ENCODE results near the gene SPIRE2. TPM values are rescaled to one million over a fixed set of nuclear protein-coding genes. Genes with fewer than 3 reads are reported as not detected.

The SPIRE2 gene
- total and polyA plus RNA-seq, 2 of the 4 experiments (the other 2 are of a cell fraction), result 0.72 to 1.9 TPM

DNA sequence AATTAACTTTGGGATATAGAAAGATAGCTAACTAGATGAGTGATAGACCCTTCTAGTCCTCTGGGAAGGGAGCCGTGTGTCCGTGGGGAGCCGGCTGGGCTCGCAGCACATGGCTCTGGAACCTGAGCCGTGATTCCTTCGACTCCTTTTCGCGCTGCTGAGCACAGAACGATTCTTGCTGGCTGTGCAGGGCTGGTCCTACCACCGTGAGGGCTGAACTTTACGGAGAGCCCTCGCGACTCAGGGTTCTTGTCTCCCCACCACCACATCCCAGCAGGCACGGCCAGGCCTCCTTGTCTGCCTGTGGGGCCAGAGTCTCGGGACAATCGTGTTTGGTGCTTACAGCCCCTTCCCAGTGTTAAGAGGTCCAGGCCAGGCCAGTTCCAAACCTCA, 31.3 kb downstream of the SPIRE2 start:
- no peak overlapping the region for H2AK5ac ChIP-seq (ENCODE audit: low read depth, low read length)
- H3K56ac ChIP-seq (ENCODE audit: extremely low read depth, insufficient read depth, low read length), result no peak overlapping the region
- no peak overlapping the region for H4K5ac ChIP-seq (ENCODE audit: low read depth, low read length)
- DNase-seq (no peak), ATAC-seq (ENCODE audit: low read depth) (no peak)
- no peak overlapping the region for H4K8ac ChIP-seq (ENCODE audit: low read depth in 2 of 2, low read length in 2 of 2)
- in situ Hi-C loops (cut with MboI; ENCODE audit: low sequenced_read_pairs) (no loop called here), intact Hi-C loops (cut with micrococcal nuclease) (loop anchor here (2.0 to 5.0 kb wide), 3 partner anchors 67 to 159 kb away; partner anchors contain the start of genes SPATA2L, VPS9D1 and ZNF276), dilution Hi-C loops (cut with HindIII; ENCODE audit: low sequenced_read_pairs, unreplicated experiment) (no loop called here)
- H3K4me3 ChIP-seq (ENCODE audit: insufficient read depth, low read depth, low read length), result no peak overlapping the region
- ChIA-PET CTCF (interaction anchor here (1.0 to 4.2 kb wide), 4 partner anchors 55 to 159 kb away, joined by 3 to 19 read pairs (median 4); partner anchors contain the start of gene SPATA2L), POLR2A (ENCODE audit: unreplicated experiment) (no interaction called here)
- BruUV-seq (replicated peaks), result no TSS peak
- no peak overlapping the region for H3K18ac ChIP-seq (ENCODE audit: low read depth, low read length)
- no peak overlapping the region for H3K9ac ChIP-seq (ENCODE audit: low read depth, low read length)
- H2BK20ac ChIP-seq (ENCODE audit: low read depth, low read length), result no peak overlapping the region
- H3K4me1 ChIP-seq (ENCODE audit: control insufficient read depth, insufficient read depth, low read length), result peaks cover 6% of the 10 kb centered on the region
- 0 out of 2 replicates have a peak, but pooled peaks cover 8% of the 10 kb centered on the region for H4K20me1 ChIP-seq (ENCODE audit: insufficient read depth, low read length)
- no peak overlapping the region for H3K4me2 ChIP-seq (ENCODE audit: low read depth, low read length)
- no peaks in the 10 kb centered on the region for H3K27me3 ChIP-seq (ENCODE audit: control insufficient read depth, insufficient read depth, low read length)
- WGBS, 2 experiments (ENCODE audit: extremely low coverage in 2 of 2, insufficient read length in 1 of 2), result 98% methylated on average over 8 of the region's 16 CpGs; no CpG with 5 or more reads in 1 of the 2 experiments
- TF ChIP-seq FOS (IDR thresholded peaks at IDR 0.05; ENCODE audit: low read depth, low read length) (no peak), NFE2L2 (IDR thresholded peaks at IDR 0.05; ENCODE audit: low read depth, low read length) (no peak), BHLHE40 (IDR thresholded peaks at IDR 0.05; ENCODE audit: low read depth, low read length) (no peak), POLR2A (IDR thresholded peaks at IDR 0.05; ENCODE audit: low read depth, low read length) (no peak), MXI1 (IDR thresholded peaks at IDR 0.05; ENCODE audit: borderline replicate concordance, low read depth, low read length) (no peak), SMC3 (IDR thresholded peaks at IDR 0.05; ENCODE audit: low read depth, low read length) (no peak), RAD21 (IDR thresholded peaks at IDR 0.05; ENCODE audit: low read length) (no peak), MAZ (IDR thresholded peaks at IDR 0.05; ENCODE audit: borderline replicate concordance, low read depth, low read length) (no peak), RCOR1 (IDR thresholded peaks at IDR 0.05; ENCODE audit: insufficient replicate concordance, low read length) (no peak), RFX5 (IDR thresholded peaks at IDR 0.05; ENCODE audit: low read depth, low read length) (no peak)
- TF ChIP-seq, protein P1, sequence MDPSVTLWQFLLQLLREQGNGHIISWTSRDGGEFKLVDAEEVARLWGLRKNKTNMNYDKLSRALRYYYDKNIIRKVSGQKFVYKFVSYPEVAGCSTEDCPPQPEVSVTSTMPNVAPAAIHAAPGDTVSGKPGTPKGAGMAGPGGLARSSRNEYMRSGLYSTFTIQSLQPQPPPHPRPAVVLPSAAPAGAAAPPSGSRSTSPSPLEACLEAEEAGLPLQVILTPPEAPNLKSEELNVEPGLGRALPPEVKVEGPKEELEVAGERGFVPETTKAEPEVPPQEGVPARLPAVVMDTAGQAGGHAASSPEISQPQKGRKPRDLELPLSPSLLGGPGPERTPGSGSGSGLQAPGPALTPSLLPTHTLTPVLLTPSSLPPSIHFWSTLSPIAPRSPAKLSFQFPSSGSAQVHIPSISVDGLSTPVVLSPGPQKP (IDR thresholded peaks at IDR 0.05; ENCODE audit: borderline replicate concordance, low read depth, low read length), result no peak
- TF ChIP-seq, protein P2, sequence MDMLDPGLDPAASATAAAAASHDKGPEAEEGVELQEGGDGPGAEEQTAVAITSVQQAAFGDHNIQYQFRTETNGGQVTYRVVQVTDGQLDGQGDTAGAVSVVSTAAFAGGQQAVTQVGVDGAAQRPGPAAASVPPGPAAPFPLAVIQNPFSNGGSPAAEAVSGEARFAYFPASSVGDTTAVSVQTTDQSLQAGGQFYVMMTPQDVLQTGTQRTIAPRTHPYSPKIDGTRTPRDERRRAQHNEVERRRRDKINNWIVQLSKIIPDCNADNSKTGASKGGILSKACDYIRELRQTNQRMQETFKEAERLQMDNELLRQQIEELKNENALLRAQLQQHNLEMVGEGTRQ (IDR thresholded peaks at IDR 0.05; ENCODE audit: low read depth, low read length), result no peak
- TF ChIP-seq, protein P3, sequence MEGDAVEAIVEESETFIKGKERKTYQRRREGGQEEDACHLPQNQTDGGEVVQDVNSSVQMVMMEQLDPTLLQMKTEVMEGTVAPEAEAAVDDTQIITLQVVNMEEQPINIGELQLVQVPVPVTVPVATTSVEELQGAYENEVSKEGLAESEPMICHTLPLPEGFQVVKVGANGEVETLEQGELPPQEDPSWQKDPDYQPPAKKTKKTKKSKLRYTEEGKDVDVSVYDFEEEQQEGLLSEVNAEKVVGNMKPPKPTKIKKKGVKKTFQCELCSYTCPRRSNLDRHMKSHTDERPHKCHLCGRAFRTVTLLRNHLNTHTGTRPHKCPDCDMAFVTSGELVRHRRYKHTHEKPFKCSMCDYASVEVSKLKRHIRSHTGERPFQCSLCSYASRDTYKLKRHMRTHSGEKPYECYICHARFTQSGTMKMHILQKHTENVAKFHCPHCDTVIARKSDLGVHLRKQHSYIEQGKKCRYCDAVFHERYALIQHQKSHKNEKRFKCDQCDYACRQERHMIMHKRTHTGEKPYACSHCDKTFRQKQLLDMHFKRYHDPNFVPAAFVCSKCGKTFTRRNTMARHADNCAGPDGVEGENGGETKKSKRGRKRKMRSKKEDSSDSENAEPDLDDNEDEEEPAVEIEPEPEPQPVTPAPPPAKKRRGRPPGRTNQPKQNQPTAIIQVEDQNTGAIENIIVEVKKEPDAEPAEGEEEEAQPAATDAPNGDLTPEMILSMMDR (conservative IDR thresholded peaks at IDR 0.05; ENCODE audit: low read depth, low read length), result no peak
- H3K36me3 ChIP-seq (ENCODE audit: control insufficient read depth, insufficient read depth, low read length), result no peaks in the 10 kb centered on the region
- H4K91ac ChIP-seq (ENCODE audit: insufficient read depth, low read depth, low read length), result no peak overlapping the region
- no peak overlapping the region for H2BK5ac ChIP-seq (ENCODE audit: low read depth, low read length, poor library complexity, severe bottlenecking)
- no peaks in the 10 kb centered on the region; a peak in 1 of 4 replicates for H3K79me1 ChIP-seq (ENCODE audit: low read depth in 1 of 2, low read length in 2 of 2)
- no peak overlapping the region for H3K14ac ChIP-seq (replicated peaks; ENCODE audit: low read depth, low read length)
- no peak overlapping the region for H2BK120ac ChIP-seq (ENCODE audit: low read depth, low read length)
- H3K9me1 ChIP-seq (ENCODE audit: insufficient read depth, low read length), result peaks cover 3% of the 10 kb centered on the region; the same call in 1 of the 2 replicates
- H2BK15ac ChIP-seq (ENCODE audit: low read depth, low read length), result no peak overlapping the region
- H3K4ac ChIP-seq (ENCODE audit: low read depth, low read length), result no peak overlapping the region
- no peak overlapping the region for H3K27ac ChIP-seq (ENCODE audit: insufficient read depth, low read length)
- no peak overlapping the region for H2AFZ ChIP-seq (replicated peaks; ENCODE audit: low read length, poor library complexity)
- no peak overlapping the region for H3K23ac ChIP-seq (ENCODE audit: low read depth, low read length)
- no peak overlapping the region for H2AK9ac ChIP-seq (replicated peaks; ENCODE audit: low read depth, low read length, poor library complexity)
- H3K9me3 ChIP-seq (ENCODE audit: control insufficient read depth, insufficient read depth, low read length), result no peaks in the 10 kb centered on the region

Measured in IMR-90 (cell line).